ENCODE results near the gene RNASE9. TPM values are rescaled to one million over a fixed set of nuclear protein-coding genes. Genes with fewer than 3 reads are reported as not detected.
"Not testable (repeated sequence)": the region's sequence is repeated elsewhere in the genome, so short reads cannot be mapped to it uniquely, and the experiment has no call there.

The RNASE9 gene
- total RNA-seq = not detected

DNA sequence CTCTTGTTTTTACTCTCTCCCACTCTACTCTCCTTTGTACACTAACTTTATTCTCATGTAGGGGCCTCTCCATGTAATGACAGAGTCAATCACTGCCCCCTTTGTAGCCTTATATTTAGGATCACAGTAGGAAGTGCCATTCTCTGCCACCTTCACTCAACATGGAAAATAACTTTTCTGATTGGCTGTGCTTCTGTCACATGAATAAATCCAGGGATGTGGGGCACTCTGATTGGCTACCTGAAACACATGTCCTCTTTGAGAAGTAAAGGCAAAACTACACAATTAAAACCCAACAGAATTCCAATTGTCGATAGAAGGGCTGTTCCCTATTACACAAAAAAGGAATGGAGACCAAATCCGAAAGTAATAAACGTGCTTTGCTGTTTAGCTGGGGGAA lies at the start of gene RNASE9:
RNASE9 (minus strand) TSS at position 87 of the 400 bp plus-strand sequence.
- DNase-seq = no peak

GRCh38 chr14:20610002-20610765 lies 49.3 kb upstream of the RNASE9 start:
- DNase-seq = peak; percentile 55

GRCh38 chr14:20609215-20610001 lies 48.6 kb upstream of the RNASE9 start:
- DNase-seq = peak; percentile 58

- no peak for DNase-seq
Observed at GRCh38 chr14:20608383-20609110, 47.7 kb upstream of the RNASE9 start.

- DNase-seq = no peak
Observed at GRCh38 chr14:20607617-20608016, 46.8 kb upstream of the RNASE9 start.

- no peak for DNase-seq
Observed at GRCh38 chr14:20606902-20607242, 46.0 kb upstream of the RNASE9 start.

GRCh38 chr14:20606190-20606901 lies 45.5 kb upstream of the RNASE9 start:
- DNase-seq = no peak

DNA sequence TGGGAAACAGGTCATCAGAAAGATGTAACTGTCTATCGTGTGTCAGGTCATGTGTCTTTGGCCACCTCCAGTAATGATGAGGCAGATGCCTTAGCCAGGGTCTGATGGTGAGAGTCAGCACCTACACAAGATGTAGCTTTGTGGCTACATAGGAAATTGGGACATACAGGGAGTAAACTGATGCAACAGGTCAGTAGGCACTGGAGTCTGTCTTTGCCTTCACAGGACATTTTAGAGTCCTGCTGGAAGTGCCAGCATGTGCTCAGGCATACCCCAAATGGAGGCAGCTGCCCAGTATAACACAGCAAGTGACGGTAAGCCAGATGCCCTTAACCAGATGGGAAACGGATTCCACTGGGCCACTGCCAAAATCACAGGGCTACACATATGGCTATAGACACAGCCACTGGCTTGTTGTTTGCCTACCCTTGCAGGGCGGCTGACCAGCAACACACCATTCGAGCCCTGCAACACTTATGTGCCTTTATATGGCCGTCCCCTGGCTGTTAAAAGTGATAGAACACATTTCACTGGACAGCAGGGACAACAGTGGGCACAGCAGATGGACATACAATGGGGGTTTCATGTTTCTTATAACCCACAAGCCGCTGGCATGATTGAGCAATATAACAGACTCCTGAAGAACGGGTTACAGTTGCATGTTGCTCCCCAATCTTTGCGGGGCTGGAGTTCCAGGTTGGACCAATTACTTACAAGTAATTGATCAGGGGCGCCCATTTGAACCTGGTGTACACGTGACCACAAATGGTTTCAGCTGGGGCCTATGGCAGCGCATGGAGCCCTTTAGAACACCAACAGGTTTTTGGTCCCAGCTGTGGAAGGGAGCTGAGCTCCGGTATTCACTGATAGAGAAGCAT lies 43.2 kb upstream of the RNASE9 start:
- DNase-seq = no peak

GRCh38 chr14:20602583-20602982 lies 41.7 kb upstream of the RNASE9 start:
- DNase-seq = no peak

- DNase-seq = no peak
Observed at GRCh38 chr14:20601522-20601921, 40.7 kb upstream of the RNASE9 start.

GRCh38 chr14:20597108-20597507 lies 36.3 kb upstream of the RNASE9 start:
- DNase-seq = no peak

- not testable (repeated sequence) for DNase-seq
Observed at GRCh38 chr14:20595726-20596125, 34.9 kb upstream of the RNASE9 start.

GRCh38 chr14:20592574-20592973 lies 31.7 kb upstream of the RNASE9 start:
- no peak for DNase-seq

- DNase-seq = no peak
Observed at GRCh38 chr14:20591235-20591634, 30.4 kb upstream of the RNASE9 start, which contains the start of gene RNASE12. TSS of gene RNASE12 (minus strand) at chr14:20591376. CDS start at chr14:20590723, 653 bp downstream.

- DNase-seq = no peak
Observed at GRCh38 chr14:20587489-20588154, 26.8 kb upstream of the RNASE9 start, which contains the start of gene RNASE11. TSS of gene RNASE11 (minus strand) at chr14:20588001.

- DNase-seq = no peak
Observed at GRCh38 chr14:20583908-20584307, 23.1 kb upstream of the RNASE9 start.

GRCh38 chr14:20583142-20583541 lies 22.3 kb upstream of the RNASE9 start:
- no peak for DNase-seq

DNA sequence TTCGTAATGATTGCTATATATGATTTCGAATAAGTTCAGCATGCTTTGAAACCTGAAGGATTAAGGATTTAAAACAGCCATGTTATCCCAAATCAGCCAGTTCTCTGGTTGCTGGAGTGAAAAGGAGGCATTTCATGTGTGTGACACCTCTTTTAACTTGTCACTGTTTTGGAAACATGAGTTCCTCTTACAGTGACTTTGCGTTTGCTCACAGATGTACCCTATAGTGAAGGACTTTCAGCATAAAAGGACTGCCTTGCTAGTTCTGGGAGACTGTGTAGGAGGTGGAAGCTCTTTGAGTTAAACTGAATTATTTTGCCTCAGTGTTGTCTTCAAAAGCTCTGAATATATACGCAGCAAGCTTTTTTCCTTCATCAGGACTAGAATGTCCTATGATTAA lies 19.4 kb upstream of the RNASE9 start:
- no peak for DNase-seq

- DNase-seq = no peak
Observed at GRCh38 chr14:20578784-20579502, 18.1 kb upstream of the RNASE9 start.

GRCh38 chr14:20578325-20578724 lies 17.5 kb upstream of the RNASE9 start:
- no peak for DNase-seq
